Measurements from ENCODE around the gene SLC45A2.
"Not testable (repeated sequence)": the region's sequence is repeated elsewhere in the genome, so short reads cannot be mapped to it uniquely, and the experiment has no call there.

The SLC45A2 gene

GRCh38 chr5:33976307-33976706, 8.2 kb downstream of the SLC45A2 start:
- in situ Hi-C loops (cut with MboI; ENCODE audit: low pct_unique_long_range_greater_than_20kb, low sequenced_read_pairs) = no loop called here
- DNase-seq = no peak

- no peak for DNase-seq
- in situ Hi-C loops (cut with MboI; ENCODE audit: low pct_unique_long_range_greater_than_20kb, low sequenced_read_pairs) = no loop called here
Measured at GRCh38 chr5:33975852-33976251, 8.6 kb downstream of the SLC45A2 start.

- in situ Hi-C loops (cut with MboI; ENCODE audit: low pct_unique_long_range_greater_than_20kb, low sequenced_read_pairs) = no loop called here
- no peak for DNase-seq
Measured at GRCh38 chr5:33973271-33973670, 11.2 kb downstream of the SLC45A2 start.

GRCh38 chr5:33969572-33970452, 14.7 kb downstream of the SLC45A2 start:
- in situ Hi-C loops (cut with MboI; ENCODE audit: low pct_unique_long_range_greater_than_20kb, low sequenced_read_pairs) = no loop called here
- peak; percentile 27 for DNase-seq

- DNase-seq = no peak
Measured at GRCh38 chr5:33968211-33969005, 16.1 kb downstream of the SLC45A2 start.

GRCh38 chr5:33966805-33967204, 17.7 kb downstream of the SLC45A2 start:
- no peak for DNase-seq
- in situ Hi-C loops (cut with MboI; ENCODE audit: low pct_unique_long_range_greater_than_20kb, low sequenced_read_pairs) = no loop called here

More at GRCh38 chr5:33968211-33969005, 16.1 kb downstream of the SLC45A2 start:
- in situ Hi-C loops (cut with MboI; ENCODE audit: low pct_unique_long_range_greater_than_20kb, low sequenced_read_pairs) = no loop called here

GRCh38 chr5:33964132-33964700, 20.3 kb downstream of the SLC45A2 start:
- no peak for DNase-seq

GRCh38 chr5:33958176-33958575, 26.3 kb downstream of the SLC45A2 start:
- in situ Hi-C loops (cut with MboI; ENCODE audit: low pct_unique_long_range_greater_than_20kb, low sequenced_read_pairs) = no loop called here
- DNase-seq = no peak

More at GRCh38 chr5:33964132-33964700, 20.3 kb downstream of the SLC45A2 start:
- in situ Hi-C loops (cut with MboI; ENCODE audit: low pct_unique_long_range_greater_than_20kb, low sequenced_read_pairs) = no loop called here

GRCh38 chr5:33957577-33958150, 26.8 kb downstream of the SLC45A2 start:
- in situ Hi-C loops (cut with MboI; ENCODE audit: low pct_unique_long_range_greater_than_20kb, low sequenced_read_pairs) = no loop called here
- DNase-seq = no peak

GRCh38 chr5:33952175-33952574, 32.3 kb downstream of the SLC45A2 start:
- DNase-seq; in situ Hi-C loops (cut with MboI; ENCODE audit: low pct_unique_long_range_greater_than_20kb, low sequenced_read_pairs): not testable (repeated sequence)

- DNase-seq = no peak
- in situ Hi-C loops (cut with MboI; ENCODE audit: low pct_unique_long_range_greater_than_20kb, low sequenced_read_pairs) = no loop called here
Measured at GRCh38 chr5:33944543-33945132, 39.9 kb downstream of the SLC45A2 start.

GRCh38 chr5:33941090-33941489, 43.4 kb downstream of the SLC45A2 start:
- no peak for DNase-seq
- in situ Hi-C loops (cut with MboI; ENCODE audit: low pct_unique_long_range_greater_than_20kb, low sequenced_read_pairs) = no loop called here

GRCh38 chr5:33939556-33940262, 44.8 kb downstream of the SLC45A2 start:
- in situ Hi-C loops (cut with MboI; ENCODE audit: low pct_unique_long_range_greater_than_20kb, low sequenced_read_pairs) = no loop called here
- DNase-seq = no peak

- DNase-seq = no peak
- in situ Hi-C loops (cut with MboI; ENCODE audit: low pct_unique_long_range_greater_than_20kb, low sequenced_read_pairs) = no loop called here
Measured at GRCh38 chr5:33938881-33939280, 45.6 kb downstream of the SLC45A2 start.

- in situ Hi-C loops (cut with MboI; ENCODE audit: low pct_unique_long_range_greater_than_20kb, low sequenced_read_pairs) = no loop called here
- DNase-seq = no peak
Measured at GRCh38 chr5:33938507-33938796, 46.0 kb downstream of the SLC45A2 start.

GRCh38 chr5:33937707-33938506, 46.6 kb downstream of the SLC45A2 start:
- no peak for DNase-seq
- in situ Hi-C loops (cut with MboI; ENCODE audit: low pct_unique_long_range_greater_than_20kb, low sequenced_read_pairs) = no loop called here

GRCh38 chr5:33937017-33937706, 47.3 kb downstream of the SLC45A2 start:
- in situ Hi-C loops (cut with MboI; ENCODE audit: low pct_unique_long_range_greater_than_20kb, low sequenced_read_pairs) = no loop called here
- no peak for DNase-seq

All from KBM-7 (cell line).